HG03175 (cell line): ENCODE results near the gene UBTF.

Source experiments
- ATAC-seq: cut with Tn5 transposase; IDR thresholded peaks from one replicate; pipeline ENCODE4 v1.9.1; 2021; ENCODE audit warnings: mild to moderate bottlenecking, moderate library complexity; ENCODE audit not compliant: unreplicated experiment

UBTF gene

GRCh38 chr17:44197980-44198720 lies 21.3 kb downstream of the UBTF start:
- no peak for ATAC-seq

GRCh38 chr17:44197107-44197506 lies 22.4 kb downstream of the UBTF start:
- no peak for ATAC-seq

- ATAC-seq: no peak
Observed at GRCh38 chr17:44193326-44194084, 26.0 kb downstream of the UBTF start.

GRCh38 chr17:44192750-44193149 lies 26.7 kb downstream of the UBTF start:
- no peak for ATAC-seq

GRCh38 chr17:44191941-44192496 lies 27.5 kb downstream of the UBTF start:
- no peak for ATAC-seq

GRCh38 chr17:44191369-44191768 lies 28.1 kb downstream of the UBTF start:
- no peak for ATAC-seq

- ATAC-seq: no peak
Observed at GRCh38 chr17:44190481-44190880, 29.0 kb downstream of the UBTF start.

- ATAC-seq: no peak
Observed at GRCh38 chr17:44188576-44189403, 30.7 kb downstream of the UBTF start.

- peak; percentile 49 for ATAC-seq
Observed at GRCh38 chr17:44187131-44187899, 32.2 kb downstream of the UBTF start.

- ATAC-seq: peak; percentile 91
Observed at GRCh38 chr17:44186307-44187130, 33.0 kb downstream of the UBTF start, which contains the start of gene TMUB2. TSS of gene TMUB2 (plus strand) at chr17:44186972. CDS start at chr17:44187709, 737 bp downstream.

GRCh38 chr17:44184212-44184810 lies 35.2 kb downstream of the UBTF start:
- ATAC-seq: no peak

- ATAC-seq: no peak
Observed at GRCh38 chr17:44183024-44183423, 36.5 kb downstream of the UBTF start.

- no peak for ATAC-seq
Observed at GRCh38 chr17:44178133-44178532, 41.3 kb downstream of the UBTF start.

GRCh38 chr17:44177640-44178039 lies 41.8 kb downstream of the UBTF start:
- ATAC-seq: no peak

GRCh38 chr17:44176671-44177501 lies 42.6 kb downstream of the UBTF start:
- no peak for ATAC-seq

- ATAC-seq: no peak
Observed at GRCh38 chr17:44176257-44176656, 43.2 kb downstream of the UBTF start.

- ATAC-seq: no peak
Observed at GRCh38 chr17:44174427-44174826, 45.0 kb downstream of the UBTF start.

GRCh38 chr17:44171931-44172455 lies 47.5 kb downstream of the UBTF start:
- no peak for ATAC-seq
